A549 (cell line): ENCODE data around the gene PIGZ.

Experiments
- CEBPB ChIP-seq, 2 experiments: fragments of >200 bp in 1 of 2; sonication (Bioruptor Twin) in 1 of 2; formaldehyde crosslinking in 1 of 2; IDR thresholded peaks; 2 replicates each; pipeline ENCODE4 v1.6.1; 2012 to 2016
- E2F6 ChIP-seq: IDR thresholded peaks from 2 replicates; pipeline ENCODE4 v1.6.1; 2012; ENCODE audit warnings: low read depth, borderline replicate concordance
- JUN ChIP-seq, 2 experiments: fragments of >200 bp; sonication (Bioruptor Twin); formaldehyde crosslinking; IDR thresholded peaks; 2 replicates in 1 of 2; 3 replicates in 1 of 2; pipeline ENCODE4 v1.6.1; 2016 to 2017
- MAX ChIP-seq: IDR thresholded peaks from 2 replicates; pipeline ENCODE4 v1.6.1; 2012

- TF ChIP-seq CEBPB (IDR thresholded peaks at IDR 0.05) (no peak), MAX (no peak), E2F6 (no peak), JUN (IDR thresholded peaks at IDR 0.05) (no peak)
Observed at GRCh38 chr3:196936288-196936687, 32.3 kb downstream of the PIGZ start.
